GM12872 (cell line): ENCODE measurements around the gene SPNS1.

Experiments
- TF ChIP-seq, protein P1 (sequence below): IDR thresholded peaks from 3 replicates; pipeline ENCODE4 v1.5.1; 2011; ENCODE audit warnings: low read depth, mild to moderate bottlenecking, low read length, moderate library complexity; ENCODE audit not compliant: insufficient read depth

SPNS1 gene

DNA sequence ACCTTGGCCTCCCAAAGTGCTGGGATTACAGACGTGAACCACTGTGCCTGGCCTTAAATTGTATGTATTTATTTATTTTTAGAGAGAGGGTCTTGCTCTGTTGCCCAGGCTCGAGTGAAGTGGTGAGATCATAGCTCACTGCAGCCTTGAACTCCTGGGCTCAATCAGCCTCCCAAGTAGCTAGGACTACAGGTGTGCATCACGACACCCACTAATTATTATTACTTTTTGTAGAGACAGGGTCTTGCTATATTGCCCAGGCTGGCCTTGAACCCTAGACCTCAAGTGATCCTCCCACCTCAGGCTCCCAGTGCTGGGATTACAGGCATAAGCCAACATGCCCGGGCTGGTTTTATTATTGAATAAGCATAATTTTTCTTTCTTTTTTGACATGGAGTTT is 27.9 kb upstream of the SPNS1 start:
- TF ChIP-seq, protein P1, sequence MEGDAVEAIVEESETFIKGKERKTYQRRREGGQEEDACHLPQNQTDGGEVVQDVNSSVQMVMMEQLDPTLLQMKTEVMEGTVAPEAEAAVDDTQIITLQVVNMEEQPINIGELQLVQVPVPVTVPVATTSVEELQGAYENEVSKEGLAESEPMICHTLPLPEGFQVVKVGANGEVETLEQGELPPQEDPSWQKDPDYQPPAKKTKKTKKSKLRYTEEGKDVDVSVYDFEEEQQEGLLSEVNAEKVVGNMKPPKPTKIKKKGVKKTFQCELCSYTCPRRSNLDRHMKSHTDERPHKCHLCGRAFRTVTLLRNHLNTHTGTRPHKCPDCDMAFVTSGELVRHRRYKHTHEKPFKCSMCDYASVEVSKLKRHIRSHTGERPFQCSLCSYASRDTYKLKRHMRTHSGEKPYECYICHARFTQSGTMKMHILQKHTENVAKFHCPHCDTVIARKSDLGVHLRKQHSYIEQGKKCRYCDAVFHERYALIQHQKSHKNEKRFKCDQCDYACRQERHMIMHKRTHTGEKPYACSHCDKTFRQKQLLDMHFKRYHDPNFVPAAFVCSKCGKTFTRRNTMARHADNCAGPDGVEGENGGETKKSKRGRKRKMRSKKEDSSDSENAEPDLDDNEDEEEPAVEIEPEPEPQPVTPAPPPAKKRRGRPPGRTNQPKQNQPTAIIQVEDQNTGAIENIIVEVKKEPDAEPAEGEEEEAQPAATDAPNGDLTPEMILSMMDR = no peak

DNA sequence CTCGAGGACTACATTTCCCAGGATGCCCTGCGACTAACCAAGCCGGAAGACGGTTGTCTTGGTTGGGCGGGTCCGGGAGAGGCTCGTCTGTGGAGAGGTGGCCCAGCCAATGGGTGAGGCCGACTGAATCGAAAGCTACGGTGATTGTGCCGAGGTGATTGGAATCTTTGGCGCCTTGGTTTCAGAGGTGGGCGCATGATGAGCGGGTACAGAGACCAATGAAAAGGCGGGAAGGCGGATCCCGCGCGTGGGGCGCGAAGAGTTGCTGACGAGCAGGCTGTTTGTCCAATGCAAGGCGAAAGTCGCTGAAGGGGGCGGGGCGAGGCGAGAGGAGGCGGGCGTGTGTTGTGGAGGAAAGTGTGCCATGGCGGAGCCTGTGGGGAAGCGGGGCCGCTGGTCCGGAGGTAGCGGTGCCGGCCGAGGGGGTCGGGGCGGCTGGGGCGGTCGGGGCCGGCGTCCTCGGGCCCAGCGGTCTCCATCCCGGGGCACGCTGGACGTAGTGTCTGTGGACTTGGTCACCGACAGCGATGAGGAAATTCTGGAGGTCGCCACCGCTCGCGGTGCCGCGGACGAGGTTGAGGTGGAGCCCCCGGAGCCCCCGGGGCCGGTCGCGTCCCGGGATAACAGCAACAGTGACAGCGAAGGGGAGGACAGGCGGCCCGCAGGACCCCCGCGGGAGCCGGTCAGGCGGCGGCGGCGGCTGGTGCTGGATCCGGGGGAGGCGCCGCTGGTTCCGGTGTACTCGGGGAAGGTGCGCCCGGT is 23.7 kb upstream of the SPNS1 start, which contains the start of gene NFATC2IP:
Gene NFATC2IP (plus strand): TSS at position 290 of the 762 bp plus-strand sequence. CDS start 75 bp downstream, at position 365.
- TF ChIP-seq, protein P1 = no peak

DNA sequence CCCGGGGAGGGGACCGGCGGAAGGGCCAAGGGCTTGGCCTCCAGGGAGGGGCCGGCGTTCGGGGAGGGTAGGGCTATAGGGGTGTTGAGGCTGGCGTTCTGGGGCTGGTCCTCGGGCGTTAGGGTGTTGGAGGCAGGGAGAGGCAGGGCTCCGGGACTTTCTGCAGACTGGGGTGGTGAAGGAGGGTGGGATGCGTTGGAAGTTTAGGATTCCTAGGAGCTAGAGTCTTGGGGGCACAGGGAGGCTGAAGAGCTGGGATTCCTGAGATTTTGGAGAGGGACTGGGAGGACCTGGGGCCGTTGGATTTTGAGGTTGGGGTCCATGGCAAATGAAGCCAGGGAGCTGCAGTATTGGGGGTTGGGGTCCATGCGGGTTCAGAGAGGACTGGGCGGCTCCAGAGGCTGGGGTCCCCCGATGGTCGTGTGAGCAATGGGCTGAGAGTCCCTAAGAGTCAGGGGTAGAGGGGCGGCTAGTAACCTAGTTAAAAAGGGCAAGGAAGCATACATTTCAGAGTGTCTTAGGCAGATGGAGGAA is 23.1 kb upstream of the SPNS1 start:
- TF ChIP-seq, protein P1 = no peak

- TF ChIP-seq, protein P1 = no peak
Measured at GRCh38 chr16:28958216-28958615, 16.4 kb upstream of the SPNS1 start.

GRCh38 chr16:28958836-28959235 is 15.7 kb upstream of the SPNS1 start:
- TF ChIP-seq, protein P1 = no peak

DNA sequence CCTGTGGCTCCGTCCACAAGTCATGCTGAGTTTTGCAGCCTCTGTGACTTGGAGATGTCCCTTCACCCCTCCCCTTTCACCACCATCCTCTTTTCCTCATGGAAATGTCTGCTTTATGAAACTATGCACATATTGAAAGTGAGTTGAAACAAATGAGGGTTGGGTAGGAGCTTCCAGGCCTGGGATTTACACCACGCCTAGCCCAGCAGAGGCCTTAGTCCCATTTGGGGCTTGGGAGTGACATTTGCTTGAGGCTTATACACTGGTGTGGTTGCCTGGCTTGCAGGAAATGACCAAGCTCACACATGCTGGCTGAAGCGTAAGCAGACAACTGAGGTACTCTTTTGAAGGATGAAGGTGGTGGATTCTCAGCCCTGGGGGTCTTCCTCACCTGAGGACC is 10.5 kb upstream of the SPNS1 start:
- TF ChIP-seq, protein P1 = no peak

GRCh38 chr16:28964496-28964895 is 10.1 kb upstream of the SPNS1 start:
- TF ChIP-seq, protein P1 = no peak
